Lower leg skin (tissue), 4 donors: Measurements from ENCODE around the gene HOXC4. TPM values are rescaled to one million over a fixed set of nuclear protein-coding genes. Genes with fewer than 3 reads are reported as not detected.
A peak's percentile ranks its signal among the peaks of the same experiment; 100 is the strongest.

ENCODE experiments used
- DNase-seq, 2 donors: peaks; one replicate each; pipeline ENCODE4 v3.0.0-alpha.2; 2019; ENCODE audit warnings: low spot score in 2 of 2
- H3K4me3 ChIP-seq: fragments of 200-600 bp; sonication (generic); 2 replicates; pipeline ENCODE4 v1.5.1; 2017; ENCODE audit warnings: mild to moderate bottlenecking, low read depth; ENCODE audit not compliant: poor library complexity, severe bottlenecking
- POLR2A ChIP-seq, 2 donors: fragments of 450-650 bp; IDR thresholded peaks; one replicate each; pipeline ENCODE4 v1.6.1; 2016 to 2017; ENCODE audit warnings: antibody characterized with exemption in 2 of 2, mild to moderate bottlenecking in 1 of 2, moderate library complexity in 1 of 2
- WGBS, 2 donors: methylation state at CpG; one replicate each; pipeline ENCODE4 v1.1.5; 2018; 5-methylcytosine and 5-hydroxymethylcytosine counted together
- intact Hi-C: fragments of 100-400 bp; cut with DNase I; formaldehyde crosslinking; loops from one replicate; pipeline ENCODE4 v1.15.0; 2023; ENCODE audit warnings: low total_unique reads
- total RNA-seq, 4 donors: library from RNA; depleted of rRNA; stranded (reverse); fragments of >200 nt; gene quantifications; one replicate each; pipeline ENCODE4 v1.1.0, GENCODE V29; 2016
- TF ChIP-seq, protein P1 (sequence below), 3 donors: fragments of 450-650 bp; IDR thresholded peaks; one replicate each; pipeline ENCODE4 v1.5.1; 2016; ENCODE audit warnings: antibody characterized with exemption in 3 of 3, mild to moderate bottlenecking in 3 of 3, moderate library complexity in 2 of 3

HOXC4 gene
- total RNA-seq, 4 donors from 2014 or later: 1.7 to 6.1 (median 3.2) TPM

DNA sequence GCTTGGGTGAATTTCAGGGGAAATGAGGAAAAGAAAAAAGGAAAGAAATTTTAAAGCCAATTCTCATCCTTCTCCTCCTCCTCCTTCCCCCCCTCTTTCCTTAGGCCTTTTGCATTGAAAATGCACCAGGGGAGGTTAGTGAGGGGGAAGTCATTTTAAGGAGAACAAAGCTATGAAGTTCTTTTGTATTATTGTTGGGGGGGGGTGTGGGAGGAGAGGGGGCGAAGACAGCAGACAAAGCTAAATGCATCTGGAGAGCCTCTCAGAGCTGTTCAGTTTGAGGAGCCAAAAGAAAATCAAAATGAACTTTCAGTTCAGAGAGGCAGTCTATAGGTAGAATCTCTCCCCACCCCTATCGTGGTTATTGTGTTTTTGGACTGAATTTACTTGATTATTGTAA is 1.9 kb downstream of the HOXC4 start:
- intact Hi-C loops: no loop called here
- DNase-seq: no peak
- TF ChIP-seq, protein P1, sequence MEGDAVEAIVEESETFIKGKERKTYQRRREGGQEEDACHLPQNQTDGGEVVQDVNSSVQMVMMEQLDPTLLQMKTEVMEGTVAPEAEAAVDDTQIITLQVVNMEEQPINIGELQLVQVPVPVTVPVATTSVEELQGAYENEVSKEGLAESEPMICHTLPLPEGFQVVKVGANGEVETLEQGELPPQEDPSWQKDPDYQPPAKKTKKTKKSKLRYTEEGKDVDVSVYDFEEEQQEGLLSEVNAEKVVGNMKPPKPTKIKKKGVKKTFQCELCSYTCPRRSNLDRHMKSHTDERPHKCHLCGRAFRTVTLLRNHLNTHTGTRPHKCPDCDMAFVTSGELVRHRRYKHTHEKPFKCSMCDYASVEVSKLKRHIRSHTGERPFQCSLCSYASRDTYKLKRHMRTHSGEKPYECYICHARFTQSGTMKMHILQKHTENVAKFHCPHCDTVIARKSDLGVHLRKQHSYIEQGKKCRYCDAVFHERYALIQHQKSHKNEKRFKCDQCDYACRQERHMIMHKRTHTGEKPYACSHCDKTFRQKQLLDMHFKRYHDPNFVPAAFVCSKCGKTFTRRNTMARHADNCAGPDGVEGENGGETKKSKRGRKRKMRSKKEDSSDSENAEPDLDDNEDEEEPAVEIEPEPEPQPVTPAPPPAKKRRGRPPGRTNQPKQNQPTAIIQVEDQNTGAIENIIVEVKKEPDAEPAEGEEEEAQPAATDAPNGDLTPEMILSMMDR (IDR thresholded peaks at IDR 0.05): no peak
- TF ChIP-seq POLR2A (IDR thresholded peaks at IDR 0.05): no peak
- H3K4me3 ChIP-seq: no peak overlapping the region
- WGBS, 2 donors: 89 to 93% methylated on average over 2 of the region's 2 CpGs

DNA sequence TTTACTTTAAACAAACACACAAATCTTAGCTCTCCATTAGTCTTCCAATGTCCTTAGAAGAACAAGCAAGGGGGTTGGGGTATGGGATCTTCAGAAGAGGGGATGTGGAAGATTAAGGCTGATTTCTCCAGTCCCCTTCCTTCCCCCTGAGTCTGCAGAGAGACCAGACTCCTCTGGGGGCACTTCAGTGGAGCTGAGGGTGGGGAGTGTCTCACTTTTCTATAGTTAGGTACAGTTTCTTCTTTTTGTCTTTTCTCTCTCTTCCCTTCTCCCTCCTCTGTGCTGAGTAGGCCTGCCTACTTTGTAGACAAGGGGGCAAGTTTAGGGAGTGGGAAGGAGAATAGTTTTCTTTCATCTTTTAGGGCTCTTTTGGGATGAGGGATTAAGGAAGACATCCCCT is 2.5 kb downstream of the HOXC4 start:
- DNase-seq: no peak
- no peak for TF ChIP-seq POLR2A (IDR thresholded peaks at IDR 0.05)
- TF ChIP-seq, protein P1 (IDR thresholded peaks at IDR 0.05): no peak
- no peak overlapping the region for H3K4me3 ChIP-seq
- intact Hi-C loops: no loop called here

- intact Hi-C loops: no loop called here
- 87 to 89% methylated on average over 14 of the region's 14 CpGs for WGBS, 2 donors
- H3K4me3 ChIP-seq: no peak overlapping the region
- DNase-seq: peak in 1 of 2 donors; percentile 79
- TF ChIP-seq POLR2A (IDR thresholded peaks at IDR 0.05): no peak
- TF ChIP-seq, protein P1 (IDR thresholded peaks at IDR 0.05): no peak
Observed at GRCh38 chr12:54058128-54058768, 4.6 kb downstream of the HOXC4 start.

DNA sequence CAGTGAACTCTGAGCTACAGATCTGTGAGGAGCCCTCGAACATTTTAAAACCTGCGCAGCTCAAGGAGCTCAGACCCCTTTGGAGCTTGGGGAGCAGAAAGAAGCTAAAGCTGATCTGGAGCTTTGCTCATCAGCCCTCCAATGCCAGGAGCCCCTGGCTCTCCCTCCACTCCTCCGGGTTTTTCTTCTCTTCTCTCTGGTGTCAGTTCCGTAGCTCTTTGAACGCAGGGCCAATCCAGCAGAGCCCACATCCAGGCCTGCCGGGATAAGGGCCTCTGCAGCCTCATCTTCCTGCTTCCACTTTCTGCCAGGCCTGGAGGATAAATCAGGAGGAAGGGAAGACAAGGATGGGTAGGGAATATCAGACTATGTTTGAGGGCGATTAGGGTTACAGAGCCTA is 6.0 kb downstream of the HOXC4 start:
- H3K4me3 ChIP-seq: no peak overlapping the region
- DNase-seq: no peak
- intact Hi-C loops: no loop called here
- WGBS, 2 donors: 55 to 61% methylated on average over 7 of the region's 7 CpGs
- no peak for TF ChIP-seq POLR2A (IDR thresholded peaks at IDR 0.05)
- TF ChIP-seq, protein P1 (IDR thresholded peaks at IDR 0.05): no peak

DNA sequence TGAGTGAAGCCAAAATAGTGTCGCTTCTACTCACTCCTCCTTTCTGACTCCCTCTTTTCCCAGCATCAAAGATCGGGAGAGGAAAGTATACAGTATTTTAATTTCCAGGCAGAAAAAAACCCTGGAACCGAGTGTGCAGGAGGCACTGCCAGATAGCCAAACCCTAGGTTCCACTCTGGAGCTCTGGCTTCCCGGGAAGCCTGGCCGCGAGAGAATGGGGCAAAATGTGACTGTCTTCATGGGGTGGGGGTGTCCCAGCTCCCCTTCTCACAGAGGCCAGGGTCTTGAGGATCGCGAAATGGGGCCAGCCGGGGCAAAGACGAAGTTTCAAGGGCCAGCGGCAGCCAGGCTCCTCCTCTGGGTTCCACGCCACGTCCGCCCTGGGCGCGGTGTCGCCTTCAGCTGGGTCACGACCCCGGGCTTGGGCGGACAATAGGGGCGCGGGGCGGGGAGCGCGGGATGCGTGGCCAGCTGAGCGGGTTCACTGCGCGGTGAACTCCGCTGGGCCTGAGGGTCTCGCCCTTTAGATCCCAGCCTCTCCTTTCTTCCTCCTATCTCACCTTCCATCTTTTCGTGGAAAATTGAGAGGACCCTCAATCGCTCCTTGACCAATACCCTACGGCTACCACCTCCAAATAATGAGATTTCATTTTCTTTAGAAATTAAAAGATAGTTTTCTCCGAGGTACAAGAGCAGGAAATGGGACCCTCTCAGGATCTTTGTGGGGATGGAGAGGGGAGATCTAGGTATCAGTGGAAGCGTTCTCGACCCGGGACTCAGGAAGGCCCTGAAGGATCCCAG is 6.7 kb downstream of the HOXC4 start:
- TF ChIP-seq, protein P1 (IDR thresholded peaks at IDR 0.05): no peak
- TF ChIP-seq POLR2A (IDR thresholded peaks at IDR 0.05): no peak
- 76 to 81% methylated on average over 38 of the region's 38 CpGs for WGBS, 2 donors
- DNase-seq: peak in 1 of 2 donors; percentile 54
- intact Hi-C loops: no loop called here
- H3K4me3 ChIP-seq: no peak overlapping the region
